PFSK-1 (cell line): ENCODE results near the gene ITGA11.

Source experiments
- POLR2AphosphoS5 ChIP-seq: IDR thresholded peaks from 2 replicates; pipeline ENCODE4 v1.6.1; 2012; ENCODE audit warnings: low read depth, mild to moderate bottlenecking, control low read depth, low read length, moderate library complexity
- REST ChIP-seq, 2 experiments: IDR thresholded peaks; 2 replicates each; pipeline versions ENCODE4 v1.6.1 to v1.8.0; 2011 to 2012; ENCODE audit warnings: low read depth in 2 of 2, low read length in 2 of 2, control low read depth in 1 of 2, inconsistent platforms in 1 of 2, mild to moderate bottlenecking in 1 of 2, moderate library complexity in 1 of 2; ENCODE audit not compliant: insufficient read depth in 1 of 2
- SIN3A ChIP-seq: IDR thresholded peaks from 2 replicates; pipeline ENCODE4 v1.6.1; 2012; ENCODE audit warnings: mild to moderate bottlenecking, low read length, moderate library complexity, borderline replicate concordance; ENCODE audit not compliant: insufficient read depth
- TAF1 ChIP-seq: IDR thresholded peaks from 2 replicates; pipeline ENCODE4 v1.6.1; 2012; ENCODE audit warnings: low read length, control low read depth, borderline replicate concordance; ENCODE audit not compliant: insufficient read depth

- TF ChIP-seq REST (IDR thresholded peaks at IDR 0.05; ENCODE audit: insufficient read depth in 1 of 2, low read depth in 2 of 2, low read length in 2 of 2), result no peak
- no peak for TF ChIP-seq POLR2AphosphoS5
- TF ChIP-seq SIN3A, result no peak
- no peak for TF ChIP-seq TAF1
Observed at GRCh38 chr15:68292967-68293366, 139.0 kb downstream of the ITGA11 start.
